GM12864 (cell line): ENCODE data around the gene RPS6KA3.

ENCODE experiments used
- DNase-seq: peaks from one replicate; pipeline ENCODE4 v3.0.0-alpha.2; 2011; ENCODE audit warnings: low read depth
- H3K4me3 ChIP-seq: 2 replicates; pipeline ENCODE4 v1.5.1; 2011; ENCODE audit warnings: mild to moderate bottlenecking, low read depth, low read length, control low read depth
- TF ChIP-seq, protein P1 (sequence below): IDR thresholded peaks from 2 replicates; pipeline ENCODE4 v1.5.1; 2011; ENCODE audit warnings: low read depth, mild to moderate bottlenecking, moderate library complexity, low read length, control low read depth, inconsistent platforms; ENCODE audit errors: missing control alignments

The RPS6KA3 gene

DNA sequence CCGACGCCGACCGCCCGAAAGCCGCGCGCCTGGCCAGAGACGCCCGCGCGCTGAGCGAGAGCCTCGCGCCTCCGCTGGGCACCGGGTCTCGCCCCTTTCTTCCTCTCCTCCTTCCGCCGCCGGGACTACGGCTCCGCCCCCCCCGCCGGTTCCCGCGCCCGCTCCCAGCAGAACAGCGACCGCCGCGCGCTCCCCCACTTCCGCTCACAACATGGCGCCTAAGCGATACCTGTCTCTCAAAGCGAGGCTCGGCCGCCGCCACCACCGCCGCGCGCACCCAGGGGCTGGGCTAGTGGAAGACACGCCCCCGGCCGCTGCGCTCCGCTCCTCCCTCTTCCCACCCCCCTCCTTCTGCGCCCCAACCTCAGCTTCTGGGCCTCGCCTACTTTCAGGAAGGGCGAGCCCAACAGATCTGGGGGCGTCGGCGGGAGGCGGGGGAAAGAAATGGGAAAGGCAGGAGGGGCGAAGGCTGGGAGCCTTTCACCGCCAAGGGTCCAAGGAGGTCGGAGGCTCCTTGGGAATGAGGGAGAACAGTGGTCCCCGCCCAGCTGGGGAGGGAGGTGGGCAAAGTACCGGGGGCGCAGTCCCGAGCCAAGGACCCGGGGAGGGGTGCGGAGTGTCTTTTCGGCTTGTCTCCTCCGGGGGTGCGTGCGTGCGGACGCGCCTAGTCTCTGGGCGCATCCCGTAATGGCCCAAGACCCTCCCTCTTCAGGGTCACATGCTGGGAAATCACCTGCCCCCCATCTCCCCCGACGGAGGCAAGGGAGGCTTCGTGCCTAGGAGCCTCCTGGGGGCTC lies at the start of gene RPS6KA3:
TSS of gene RPS6KA3 (minus strand) at position 100 of the 797 bp plus-strand sequence. CDS start 277 bp downstream, outside the sequence.
- H3K4me3 ChIP-seq, result peak within 1 kb of the TSS; percentile 83
- TF ChIP-seq, protein P1, sequence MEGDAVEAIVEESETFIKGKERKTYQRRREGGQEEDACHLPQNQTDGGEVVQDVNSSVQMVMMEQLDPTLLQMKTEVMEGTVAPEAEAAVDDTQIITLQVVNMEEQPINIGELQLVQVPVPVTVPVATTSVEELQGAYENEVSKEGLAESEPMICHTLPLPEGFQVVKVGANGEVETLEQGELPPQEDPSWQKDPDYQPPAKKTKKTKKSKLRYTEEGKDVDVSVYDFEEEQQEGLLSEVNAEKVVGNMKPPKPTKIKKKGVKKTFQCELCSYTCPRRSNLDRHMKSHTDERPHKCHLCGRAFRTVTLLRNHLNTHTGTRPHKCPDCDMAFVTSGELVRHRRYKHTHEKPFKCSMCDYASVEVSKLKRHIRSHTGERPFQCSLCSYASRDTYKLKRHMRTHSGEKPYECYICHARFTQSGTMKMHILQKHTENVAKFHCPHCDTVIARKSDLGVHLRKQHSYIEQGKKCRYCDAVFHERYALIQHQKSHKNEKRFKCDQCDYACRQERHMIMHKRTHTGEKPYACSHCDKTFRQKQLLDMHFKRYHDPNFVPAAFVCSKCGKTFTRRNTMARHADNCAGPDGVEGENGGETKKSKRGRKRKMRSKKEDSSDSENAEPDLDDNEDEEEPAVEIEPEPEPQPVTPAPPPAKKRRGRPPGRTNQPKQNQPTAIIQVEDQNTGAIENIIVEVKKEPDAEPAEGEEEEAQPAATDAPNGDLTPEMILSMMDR, result no peak
- DNase-seq, result peak; percentile 47

DNA sequence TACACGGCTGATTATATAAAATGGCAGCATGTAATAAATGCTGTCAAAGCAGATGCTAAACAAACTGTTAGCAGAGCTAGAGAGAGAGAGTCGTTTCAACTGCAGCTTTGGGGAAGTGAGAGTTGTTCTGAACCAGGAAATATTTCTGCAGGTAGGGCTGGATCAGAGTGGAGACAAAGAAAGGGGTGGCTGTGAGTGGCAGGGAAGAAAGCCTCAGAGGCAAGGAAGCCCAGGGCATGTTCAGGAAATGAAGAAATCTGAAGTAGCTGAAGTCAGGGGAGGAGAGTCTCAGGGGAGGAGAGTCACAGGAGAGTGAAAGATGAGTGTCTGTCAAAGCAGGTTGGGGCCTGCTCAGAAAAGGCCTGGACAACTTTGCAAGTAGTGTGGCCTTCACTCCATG lies 48.4 kb upstream of the RPS6KA3 start:
- DNase-seq, result no peak
- TF ChIP-seq, protein P1, result no peak

DNA sequence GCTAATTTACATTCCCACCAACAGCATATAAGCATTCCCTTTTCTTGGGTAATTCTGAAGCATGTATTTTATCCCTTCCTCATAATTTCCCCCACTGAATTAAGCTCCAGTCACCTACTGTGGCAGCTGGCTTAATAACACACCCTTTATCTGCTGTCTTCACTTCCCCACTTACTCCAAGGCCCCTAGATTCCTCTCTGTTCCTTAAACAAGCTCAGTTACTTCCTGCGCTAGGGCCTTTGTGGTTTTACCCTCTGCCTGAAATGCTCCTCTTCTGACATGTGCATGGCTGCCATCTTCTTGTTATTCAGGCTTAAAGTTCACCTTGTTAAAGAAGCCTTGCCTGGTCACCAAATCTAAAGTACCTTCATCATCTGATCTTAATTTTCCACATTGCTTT lies 47.2 kb upstream of the RPS6KA3 start:
- no peak for DNase-seq
- TF ChIP-seq, protein P1, result no peak
- no peak overlapping the region for H3K4me3 ChIP-seq

More for the DNA sequence above, 48.4 kb upstream of the RPS6KA3 start:
- H3K4me3 ChIP-seq, result no peak overlapping the region

DNA sequence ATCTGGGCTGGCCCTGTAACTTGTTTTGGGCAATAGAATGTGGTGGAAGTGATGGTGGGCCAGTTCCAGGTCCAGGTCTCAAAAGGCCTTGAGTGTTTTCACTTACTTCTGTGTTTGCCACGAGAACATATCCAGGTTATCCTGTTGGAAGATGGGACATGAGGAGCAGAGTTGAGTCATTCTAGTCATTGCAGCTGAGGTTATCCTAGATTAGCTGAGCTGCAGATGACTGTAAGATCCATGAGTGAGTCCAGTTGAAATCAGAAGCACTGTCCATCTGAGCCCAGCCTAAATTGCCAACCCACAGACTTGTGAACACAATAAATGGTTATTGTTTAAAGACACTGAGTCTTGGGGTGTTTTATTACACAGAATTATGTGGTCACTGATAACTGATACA lies 45.3 kb upstream of the RPS6KA3 start:
- TF ChIP-seq, protein P1, result no peak
- H3K4me3 ChIP-seq, result no peak overlapping the region

DNA sequence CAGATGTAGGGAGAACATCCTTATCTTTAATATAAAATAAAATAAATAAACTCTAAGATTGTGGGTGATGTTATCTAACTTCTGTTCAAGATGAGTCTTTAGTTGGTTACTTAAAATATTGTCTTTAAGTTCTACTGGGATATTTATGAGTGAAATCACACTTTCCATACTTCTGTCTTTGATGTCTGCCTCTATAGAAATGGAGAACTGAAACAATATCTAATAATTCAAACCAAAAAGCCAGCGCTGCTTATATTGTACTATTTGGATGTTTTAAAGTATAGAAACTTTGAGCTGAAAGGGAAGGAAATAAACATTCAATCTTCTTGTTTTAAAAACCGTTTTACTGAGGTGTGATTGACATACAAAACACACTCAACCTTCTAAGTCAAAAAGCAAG lies 44.8 kb upstream of the RPS6KA3 start:
- DNase-seq, result no peak

More for the DNA sequence above, 45.3 kb upstream of the RPS6KA3 start:
- DNase-seq, result no peak

DNA sequence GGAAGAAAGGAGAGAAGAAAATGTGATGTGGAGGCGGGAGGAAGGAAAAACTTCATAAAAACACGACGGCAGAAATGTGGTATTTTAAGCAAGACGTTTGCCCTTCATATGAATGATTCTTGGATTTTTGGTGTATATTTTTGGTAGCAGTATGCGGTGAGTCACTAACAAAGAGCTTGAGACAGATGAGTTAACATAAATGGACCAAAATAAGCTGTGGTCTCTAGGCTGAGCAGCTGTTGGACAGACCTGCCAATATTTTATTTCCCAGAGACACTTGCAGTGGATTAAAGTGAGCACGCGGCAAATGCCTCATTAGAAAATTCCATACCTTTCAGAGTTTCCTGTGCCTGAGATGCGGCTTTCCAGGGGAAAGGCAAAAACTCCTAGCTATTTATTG lies 43.1 kb upstream of the RPS6KA3 start:
- TF ChIP-seq, protein P1, result no peak
- no peak overlapping the region for H3K4me3 ChIP-seq
- DNase-seq, result no peak

More for the DNA sequence above, 44.8 kb upstream of the RPS6KA3 start:
- no peak overlapping the region for H3K4me3 ChIP-seq
- TF ChIP-seq, protein P1, result no peak

DNA sequence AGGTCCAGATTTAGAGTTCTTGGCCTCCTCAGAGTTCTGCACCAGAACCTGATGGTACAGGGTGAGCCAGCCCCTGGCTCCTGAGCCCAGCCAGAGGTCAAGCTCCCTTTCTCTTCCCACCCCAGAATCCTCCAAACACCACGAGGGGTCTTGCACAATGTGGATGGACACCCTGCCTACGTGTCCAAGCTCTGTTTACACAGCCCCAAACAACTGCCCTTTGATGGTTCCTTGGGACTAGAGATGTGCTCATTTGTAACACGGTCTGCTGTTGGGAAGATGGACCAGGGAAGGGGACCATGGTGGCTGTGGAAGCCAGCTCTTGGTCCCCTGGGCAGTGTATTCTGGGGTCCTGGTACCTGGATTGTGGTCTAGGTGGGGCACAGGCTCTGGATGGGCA lies 40.0 kb upstream of the RPS6KA3 start:
- TF ChIP-seq, protein P1, result no peak
- DNase-seq, result no peak
- no peak overlapping the region for H3K4me3 ChIP-seq
